Activated T-helper 1 cell treated with anti-CD3 and anti-CD28 coated beads, Interleukin-2, amount 50 U/mL, for 16 hours (primary cell): ENCODE measurements around the gene GMFB.

Experiments
- DNase-seq, 2 donors: peaks; one replicate each; pipeline ENCODE4 v3.0.0-alpha.2; 2020; ENCODE audit warnings: low read depth in 1 of 2, low spot score in 1 of 2

Gene GMFB

DNA sequence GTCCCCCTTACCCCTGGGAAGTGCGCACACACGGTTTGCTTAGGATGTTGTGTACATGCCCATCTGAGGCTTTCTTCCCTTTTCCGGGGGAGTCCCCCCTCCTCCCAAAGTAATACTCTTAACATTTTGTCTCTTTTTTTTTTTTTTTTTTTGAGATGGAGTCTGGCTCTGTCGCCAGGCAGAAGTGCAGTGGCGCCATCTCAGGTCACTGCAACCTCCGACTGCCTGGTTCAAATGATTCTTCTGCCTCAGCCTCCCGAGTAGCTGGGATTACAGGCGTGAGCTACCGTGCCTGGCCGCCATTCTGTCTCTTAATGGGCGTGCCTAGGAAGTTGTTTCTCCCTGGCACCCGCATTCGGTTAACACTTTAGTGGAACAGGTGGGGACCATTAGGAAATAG, 4.5 kb upstream of the GMFB start:
- no peak for DNase-seq

DNA sequence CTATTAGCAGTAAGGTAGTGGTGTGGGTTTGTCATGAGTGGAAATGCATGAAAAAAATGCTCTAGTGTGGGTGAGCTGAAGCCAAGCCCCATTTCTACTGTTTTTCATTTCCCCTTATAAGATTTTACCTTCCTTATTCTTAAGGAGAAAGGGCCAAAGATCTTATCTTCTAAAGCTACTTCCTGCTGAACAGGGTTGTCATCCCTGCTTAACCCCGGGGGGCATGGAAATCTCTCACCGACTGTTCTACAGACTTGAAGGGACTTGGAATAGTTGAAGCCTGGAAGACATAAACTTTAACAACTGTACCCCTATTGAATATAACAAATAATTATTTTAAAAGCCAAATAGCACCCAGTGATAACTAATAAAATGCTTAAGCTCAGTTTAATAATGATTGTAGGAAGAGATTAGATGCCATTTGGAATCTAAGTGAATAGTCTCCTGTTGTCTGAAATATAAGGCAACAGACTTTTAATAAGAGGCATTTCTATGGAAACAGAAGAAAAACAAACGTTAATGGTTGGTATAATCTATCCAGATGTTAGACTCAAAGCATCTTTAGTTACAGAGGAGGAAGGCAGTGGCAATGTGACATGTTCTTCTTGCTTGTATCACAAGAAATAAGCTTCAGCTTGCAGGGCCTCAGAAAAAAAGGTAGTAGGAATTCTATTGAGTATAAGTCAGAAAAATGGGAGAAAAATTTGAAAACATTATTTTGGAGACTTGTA, 1.8 kb upstream of the GMFB start:
- no peak for DNase-seq

DNA sequence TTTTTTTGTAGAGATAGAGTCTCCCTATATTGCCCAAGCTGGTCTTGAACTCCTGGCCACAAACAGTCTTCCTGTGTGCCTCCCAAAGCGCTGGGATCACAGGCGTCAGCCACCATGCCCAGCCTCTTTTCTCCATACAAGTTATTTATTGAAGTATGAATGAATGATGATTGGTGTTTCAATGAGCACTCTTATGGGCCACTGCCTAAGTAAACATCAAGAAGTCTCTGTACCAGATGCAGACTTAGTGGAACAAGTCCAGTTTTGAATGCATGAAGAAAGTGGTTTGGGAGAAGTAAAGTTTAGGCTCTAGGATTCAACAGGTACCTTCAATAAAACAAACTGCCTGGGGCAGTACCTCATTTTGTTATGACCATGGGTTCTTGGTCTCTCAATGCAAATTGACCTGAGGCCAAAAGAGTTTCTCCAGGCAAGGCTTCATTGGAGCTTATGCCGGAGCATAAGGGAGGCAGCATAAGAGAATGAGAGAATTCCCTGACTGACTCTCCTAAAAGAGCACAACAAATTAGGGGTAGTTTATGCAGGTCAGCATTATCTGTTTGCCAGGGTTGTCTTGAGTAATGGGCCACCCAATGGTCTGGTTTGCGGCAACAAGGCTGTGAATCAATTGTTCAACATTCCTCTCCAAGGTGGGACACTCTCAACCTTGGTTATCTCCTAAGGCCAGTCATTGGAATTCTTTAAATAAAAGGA, 1.1 kb upstream of the GMFB start:
- no peak for DNase-seq

DNA sequence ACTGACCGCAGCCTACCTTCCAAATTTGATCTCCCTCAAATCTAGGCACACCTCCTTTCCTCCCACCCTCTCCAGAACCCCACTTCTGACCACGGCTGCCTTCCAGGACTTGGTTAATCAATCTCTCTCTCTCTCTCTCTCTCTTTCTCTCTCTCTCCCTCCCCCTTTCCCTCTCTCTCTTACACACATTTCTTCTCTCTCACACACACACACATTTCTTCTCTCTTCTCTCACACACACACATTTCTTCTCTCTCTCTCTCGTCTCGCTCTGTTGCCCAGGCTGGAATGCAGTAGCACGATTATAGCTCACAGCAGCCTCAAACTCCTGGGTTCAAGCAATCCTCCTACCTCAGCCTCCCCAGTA, 521 bp upstream of the GMFB start:
- no peak for DNase-seq

DNA sequence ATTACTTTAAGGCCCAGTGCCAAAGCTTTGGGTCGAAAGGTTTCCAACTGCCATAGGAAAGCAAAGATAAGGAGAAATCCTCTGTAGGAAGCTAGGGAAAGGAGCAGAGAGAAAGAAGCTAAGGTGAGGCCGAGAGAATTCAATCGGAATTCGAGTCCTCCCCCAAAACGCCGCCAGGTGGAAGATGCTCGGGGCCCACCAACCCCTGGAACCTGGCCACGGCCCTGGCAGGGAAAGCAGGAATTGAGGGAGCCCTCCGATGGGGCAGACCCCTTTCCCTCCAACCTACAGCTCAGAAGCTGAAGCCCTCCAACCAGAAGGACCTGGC, 498 bp downstream of the GMFB start:
- no peak for DNase-seq

DNA sequence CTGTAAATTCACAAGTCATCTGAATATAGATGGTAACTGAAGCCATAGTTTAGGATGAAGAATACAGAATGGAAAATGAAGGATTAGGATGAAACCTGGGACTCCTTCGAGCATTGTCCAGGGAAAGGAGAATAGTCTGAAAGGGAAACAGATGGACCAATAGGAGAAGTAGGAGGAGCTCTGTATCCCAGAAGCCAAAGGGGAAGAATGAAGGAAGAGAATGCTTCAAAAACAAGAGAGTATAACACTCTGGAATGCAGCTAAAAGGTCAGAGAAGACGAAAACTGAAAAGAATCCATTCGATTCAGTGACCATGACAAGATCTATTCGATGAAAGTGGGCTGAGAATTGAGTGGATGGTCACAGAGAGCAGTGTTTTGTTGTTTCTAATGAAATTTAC, 1.0 kb downstream of the GMFB start:
- no peak for DNase-seq

DNA sequence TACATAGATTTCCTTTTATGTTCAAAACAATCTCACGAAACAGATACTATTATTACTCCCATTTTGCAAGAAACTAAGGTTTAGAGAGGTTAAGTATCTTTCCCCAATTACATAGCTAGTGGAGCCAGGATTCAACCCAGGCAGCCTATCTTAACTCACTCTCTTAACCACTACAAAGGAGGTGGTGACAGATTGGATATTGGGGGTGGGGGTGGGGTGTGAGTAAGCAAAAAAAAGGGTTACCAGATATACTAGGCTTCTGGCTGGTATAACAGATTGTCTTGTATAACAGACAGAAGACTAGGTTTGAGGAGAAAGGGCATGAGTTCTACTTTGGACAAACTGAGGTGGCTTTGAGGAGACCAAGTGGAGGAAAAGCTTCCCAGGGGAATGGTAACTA, 2.1 kb downstream of the GMFB start:
- DNase-seq = no peak

DNA sequence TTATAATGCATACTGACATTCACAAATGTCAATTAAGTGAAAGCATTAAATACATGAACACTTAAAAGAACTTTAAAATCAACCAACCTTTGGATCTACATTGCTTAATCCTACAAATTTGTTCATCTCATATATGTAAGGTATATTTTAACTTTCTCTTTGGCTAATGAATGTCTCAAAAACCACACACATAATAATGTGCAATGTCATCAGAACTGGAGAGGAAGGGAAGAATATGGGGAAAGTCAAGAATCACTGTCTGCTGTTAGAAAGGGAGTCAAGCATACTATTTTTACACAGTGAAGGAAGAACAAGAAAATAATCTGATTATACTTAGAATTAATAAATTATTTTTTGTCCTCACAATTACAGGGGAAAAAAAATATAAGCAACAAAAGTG, 4.9 kb downstream of the GMFB start:
- no peak for DNase-seq

DNA sequence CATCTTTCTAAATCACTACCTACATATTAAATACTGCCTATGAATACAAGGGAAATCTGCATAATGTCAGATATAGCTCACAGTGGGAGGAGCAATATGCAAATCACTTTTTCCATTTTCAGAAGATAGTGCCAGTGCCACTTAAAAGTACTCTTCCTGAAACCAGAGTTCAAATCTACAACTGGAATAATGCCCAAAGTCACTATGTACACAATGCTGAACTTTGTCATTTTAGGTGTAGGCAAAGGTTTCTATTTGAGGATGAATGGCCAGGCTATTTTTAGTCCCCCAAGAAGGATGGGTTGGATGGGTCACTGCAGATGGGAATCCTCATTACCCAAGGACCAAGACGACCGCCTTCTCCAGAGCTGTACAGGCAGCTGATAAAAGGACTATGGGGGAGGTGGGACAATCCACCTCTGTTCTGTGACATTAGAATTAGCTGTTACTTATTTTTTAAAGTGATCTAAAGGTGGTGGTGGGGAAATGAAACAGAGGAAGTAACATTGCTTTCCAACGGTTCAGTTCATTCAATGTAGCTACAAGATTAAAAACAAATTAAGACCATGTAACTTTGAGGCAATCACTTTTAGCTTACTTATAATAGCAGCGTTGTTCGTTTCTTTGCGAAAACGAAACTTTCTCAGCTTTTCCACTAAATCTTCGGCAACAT, 5.6 kb downstream of the GMFB start:
- DNase-seq = no peak

DNA sequence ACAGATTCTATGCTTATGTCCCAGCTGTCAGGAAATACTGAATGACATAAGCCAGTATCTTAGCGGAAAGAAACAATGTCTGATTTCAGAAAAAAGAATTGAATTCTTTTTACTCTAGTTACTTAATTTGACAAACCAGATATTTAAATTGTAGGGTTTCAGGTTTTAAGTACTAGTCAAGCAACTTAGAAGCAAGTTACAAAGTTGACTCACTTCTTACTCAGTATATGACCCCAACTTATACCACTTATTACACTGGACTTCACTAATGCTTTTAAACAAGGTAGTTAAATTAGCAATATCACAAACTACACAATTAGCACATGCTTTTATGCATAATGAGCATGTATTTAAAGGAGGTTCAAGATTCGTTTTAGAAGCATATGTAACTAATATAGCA, 7.1 kb downstream of the GMFB start:
- no peak for DNase-seq

DNA sequence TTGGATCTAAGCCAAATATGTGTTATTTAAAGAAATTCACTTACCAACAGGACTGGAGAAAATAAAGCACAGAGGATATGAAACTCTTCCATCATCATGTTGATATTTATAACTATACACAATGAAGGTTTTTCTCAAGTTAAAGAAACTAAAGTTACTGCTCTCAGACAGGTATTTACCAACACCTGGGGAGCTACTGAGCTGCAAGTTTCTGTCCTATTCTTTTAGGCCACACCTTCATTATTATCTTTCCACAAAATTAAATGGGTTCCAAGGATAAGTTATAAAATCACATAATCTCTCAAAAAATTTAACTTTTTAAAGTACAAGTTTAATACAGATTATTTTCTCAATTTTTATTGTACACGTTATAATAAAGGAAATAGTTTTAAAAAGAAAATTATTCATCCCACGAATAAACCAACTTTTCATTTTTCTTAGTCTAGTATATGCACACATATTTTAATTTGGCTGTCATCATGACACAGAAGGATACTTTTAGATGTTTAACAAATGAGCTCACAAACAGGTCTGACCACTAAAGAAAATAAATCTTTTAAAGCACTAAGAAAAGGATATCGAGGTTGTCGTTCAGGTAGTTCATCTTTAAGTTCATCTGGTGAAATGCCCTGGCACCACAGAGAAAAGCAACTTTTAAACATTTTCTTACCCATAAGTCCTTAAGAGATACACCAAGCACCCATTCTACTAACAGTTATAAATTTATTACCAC, 7.8 kb downstream of the GMFB start:
- no peak for DNase-seq

DNA sequence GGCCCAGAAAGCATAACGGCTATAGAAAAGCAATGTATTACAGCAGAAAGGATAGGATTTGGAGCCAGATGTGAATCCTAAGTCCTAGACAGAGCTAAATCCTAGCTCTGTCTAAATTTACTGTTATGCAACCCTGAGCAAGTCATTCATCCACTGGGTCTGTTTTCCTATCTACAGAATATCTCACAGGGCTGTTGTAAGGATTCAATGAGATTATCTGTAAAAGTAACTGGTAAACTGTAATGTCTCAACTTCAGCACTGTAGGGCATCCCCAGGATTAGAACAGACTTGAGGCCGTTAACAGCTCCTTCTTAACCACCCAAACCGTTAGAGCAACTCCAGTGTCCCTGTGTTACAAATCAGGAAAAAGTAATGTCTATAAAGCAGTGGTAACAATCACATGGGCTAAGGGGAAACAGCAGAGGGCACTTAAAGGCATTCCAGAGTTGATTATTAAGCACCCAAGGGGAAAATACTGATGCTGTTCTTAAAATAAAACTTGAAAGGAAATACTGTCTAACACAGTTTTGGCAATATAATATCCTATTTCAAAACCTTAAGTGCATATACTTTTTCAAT, 10.1 kb downstream of the GMFB start:
- DNase-seq = no peak

DNA sequence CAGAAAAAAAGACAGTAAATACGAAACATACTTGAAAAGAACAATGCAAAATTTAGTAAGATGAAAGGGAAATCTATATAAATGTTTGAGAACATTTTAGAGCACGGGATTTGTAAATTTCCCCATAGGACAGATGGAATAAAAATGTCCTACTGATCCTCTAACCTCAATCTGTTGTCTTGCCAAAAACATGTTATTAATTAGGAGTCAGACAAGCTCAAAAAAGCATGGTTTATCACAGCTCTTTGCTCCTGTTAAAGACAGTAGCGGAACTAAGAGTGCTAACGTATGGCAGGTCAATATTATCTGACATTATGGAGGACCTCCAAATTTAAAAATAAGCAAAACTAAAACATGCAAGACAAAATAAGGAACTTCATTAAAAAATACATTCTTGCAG, 12.9 kb downstream of the GMFB start:
- no peak for DNase-seq

DNA sequence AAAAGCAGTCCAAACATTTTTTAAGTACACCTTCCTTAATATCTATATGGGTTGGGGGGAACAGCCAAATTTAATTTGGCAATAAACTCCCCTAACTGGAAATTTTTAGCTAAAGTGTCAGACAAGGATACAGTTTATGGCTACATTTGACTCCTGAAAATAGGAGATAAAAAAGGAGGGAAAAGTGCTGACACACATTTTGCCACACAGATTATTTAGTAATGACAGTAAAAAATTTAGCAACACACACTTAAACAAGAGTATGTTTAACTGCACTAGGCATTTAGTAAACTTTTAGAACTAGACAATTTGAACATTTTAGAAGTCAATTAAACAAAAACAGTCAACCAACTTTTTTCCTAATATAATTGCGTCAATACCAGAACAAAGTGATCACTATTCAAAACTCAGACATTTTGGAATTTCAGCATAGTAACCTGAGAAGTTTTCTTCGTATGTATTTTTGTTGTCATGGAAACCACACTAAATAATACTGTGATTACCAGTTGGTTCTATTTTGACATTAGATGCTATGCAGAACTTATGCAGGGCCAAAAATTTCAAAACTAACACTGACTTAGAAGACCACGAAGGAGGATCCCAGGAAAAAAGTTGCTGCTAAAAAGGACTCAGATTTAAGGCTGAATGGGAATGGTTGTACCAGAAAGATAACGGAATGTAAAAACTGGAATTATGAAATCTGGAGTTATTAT, 13.4 kb downstream of the GMFB start:
- no peak for DNase-seq

DNA sequence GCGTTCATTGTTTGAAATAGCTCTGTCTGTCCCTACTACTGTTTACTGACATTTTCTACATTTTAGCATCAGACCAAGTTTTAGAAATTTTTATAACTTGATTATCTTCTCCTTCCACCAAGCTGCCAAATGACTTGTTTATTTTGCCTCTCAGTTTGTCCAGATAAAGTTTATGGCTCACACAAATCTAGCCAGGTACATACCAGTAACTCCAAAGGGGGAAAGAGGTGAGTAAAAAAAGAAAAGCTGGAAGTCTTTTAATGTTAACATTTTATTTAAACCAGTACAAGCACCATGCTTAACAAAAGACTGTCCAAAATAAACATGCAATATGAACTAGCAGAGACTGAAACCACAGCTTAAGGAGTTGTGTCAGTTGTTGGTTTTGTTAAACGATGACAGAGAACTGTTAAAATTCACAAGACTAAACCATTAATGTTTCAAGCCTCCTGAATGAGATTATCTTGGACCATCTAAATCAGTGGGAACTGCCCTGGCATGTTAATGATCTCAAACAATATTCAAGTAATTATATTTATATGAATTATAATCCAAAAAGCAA, 14.5 kb downstream of the GMFB start:
- DNase-seq = no peak

DNA sequence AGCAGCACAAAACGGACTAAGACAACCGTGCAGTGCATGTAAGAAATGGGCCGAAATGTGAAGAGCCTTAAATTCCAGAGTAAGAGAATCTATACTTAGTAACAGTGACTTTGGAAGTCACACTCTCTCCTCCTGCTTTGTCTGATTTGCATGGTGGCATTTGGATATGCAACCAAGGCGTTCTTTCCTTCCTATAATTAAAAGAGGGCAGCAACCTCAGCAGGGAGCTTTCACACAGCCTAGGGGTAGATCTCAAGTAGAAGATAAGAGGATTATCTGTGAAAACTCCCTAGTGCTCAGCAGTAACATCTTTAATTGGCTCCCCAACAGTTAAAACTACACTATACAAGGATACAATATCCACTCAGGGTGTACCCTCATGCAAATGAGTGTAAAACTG, 16.5 kb downstream of the GMFB start:
- DNase-seq = no peak

DNA sequence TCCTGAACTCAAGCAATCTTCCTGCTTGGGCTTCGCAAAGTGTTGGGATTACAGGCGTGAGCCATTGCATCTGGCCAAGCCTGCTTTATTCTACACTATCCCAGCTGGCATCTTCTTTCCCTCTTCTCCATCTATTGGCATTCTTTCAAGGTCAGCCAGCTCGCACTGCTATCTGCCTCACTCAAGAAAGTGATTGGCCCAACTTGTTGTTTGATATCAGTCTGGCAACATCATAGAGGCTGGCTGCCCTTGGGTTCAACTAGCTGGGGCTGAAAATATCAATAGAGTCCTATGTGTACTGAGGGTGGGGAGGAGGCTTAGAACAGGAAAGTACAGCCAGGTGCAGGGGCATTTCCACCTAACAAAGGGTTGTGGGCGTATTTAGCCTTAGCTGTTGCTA, 17.1 kb downstream of the GMFB start:
- no peak for DNase-seq

DNA sequence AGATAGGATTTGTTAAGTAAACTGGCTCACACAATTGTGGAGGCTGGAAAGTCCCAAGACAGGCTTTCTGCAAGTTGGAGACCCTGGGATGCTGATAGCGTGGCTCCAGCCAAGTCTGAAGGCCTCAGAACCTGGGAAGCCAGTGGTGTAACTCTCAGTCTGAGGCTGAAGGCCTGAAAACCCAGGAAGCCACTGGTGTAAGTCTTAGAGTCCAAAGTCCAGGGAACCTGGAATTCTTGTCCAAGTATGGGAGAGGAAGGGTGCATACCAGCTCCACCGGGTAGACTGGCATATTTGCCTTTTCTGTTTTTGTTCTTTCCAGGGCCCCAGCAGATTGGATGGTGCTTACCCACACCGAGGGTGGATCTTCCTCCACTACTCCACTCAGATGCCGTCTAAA, 18.1 kb downstream of the GMFB start:
- DNase-seq = no peak

DNA sequence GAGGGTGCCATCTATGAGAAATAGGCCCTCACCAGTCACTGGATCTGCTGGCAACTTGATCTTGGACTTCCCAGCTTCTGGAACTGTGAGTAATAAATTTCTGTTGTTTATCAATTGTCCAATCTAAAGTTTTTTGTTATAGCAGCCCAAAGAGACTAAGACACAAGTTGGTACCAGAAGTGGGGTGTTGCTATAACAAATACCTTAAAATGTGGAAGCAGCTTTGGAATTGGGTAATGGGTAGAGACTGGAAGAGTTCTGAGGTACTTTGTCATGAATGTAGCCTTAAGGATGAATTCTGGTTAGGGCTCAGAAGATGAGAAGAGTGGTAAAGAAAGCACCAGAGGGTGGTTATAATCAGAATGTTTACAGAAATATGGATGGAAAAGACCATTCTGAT, 21.5 kb downstream of the GMFB start:
- no peak for DNase-seq

DNA sequence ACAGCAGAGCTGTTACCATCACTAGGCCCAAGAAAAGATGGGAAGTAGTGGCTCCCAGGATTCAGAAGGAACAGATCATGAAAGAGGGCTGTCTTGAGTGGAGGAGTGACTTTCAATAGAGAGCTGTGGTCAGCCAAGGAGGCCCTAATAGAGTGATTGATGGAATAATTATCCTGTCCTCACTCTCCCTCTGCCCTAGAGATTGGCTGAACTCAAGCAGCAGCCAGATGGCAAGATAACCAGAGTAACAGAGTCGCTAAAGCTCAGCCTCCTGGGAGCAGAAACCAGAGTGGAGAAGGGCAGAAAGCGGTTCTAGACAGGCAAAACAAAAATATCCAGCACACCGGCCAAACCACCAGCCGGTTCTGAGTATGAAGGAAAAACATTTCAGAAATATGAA, 23.1 kb downstream of the GMFB start:
- DNase-seq = no peak

DNA sequence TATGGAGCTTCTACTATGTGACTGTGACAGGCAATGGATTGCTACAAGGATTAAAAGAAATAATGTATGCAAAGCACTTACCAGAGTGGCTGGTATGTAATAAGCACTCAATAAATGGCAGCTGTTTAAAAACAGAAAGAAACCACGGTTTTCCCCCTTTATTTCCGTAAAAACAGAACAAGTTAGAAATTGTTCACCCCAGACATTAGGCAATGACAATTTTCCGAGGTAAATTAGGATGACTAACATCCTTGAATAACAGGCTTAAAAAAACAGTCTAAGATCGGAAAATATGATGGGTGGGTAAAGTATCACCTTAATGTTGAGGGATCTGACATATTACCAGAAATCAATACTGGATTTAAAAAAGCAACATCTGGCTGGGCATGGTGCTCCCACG, 26.7 kb downstream of the GMFB start:
- no peak for DNase-seq
